WTC11 (cell line): ENCODE results near the gene PEAK3. TPM values are rescaled to one million over a fixed set of nuclear protein-coding genes. Genes with fewer than 3 reads are reported as not detected.

ENCODE experiments used
- ATAC-seq: fragments of 200-7000 bp; cut with Tn5 transposase; 2 replicates; pipeline ENCODE4 v1.10.0; 2021; ENCODE audit warnings: mild to moderate bottlenecking, moderate library complexity
- CTCF ChIA-PET: fragments of 300-600 bp; sonication (Branson Sonifier 250); formaldehyde crosslinking; loops from one replicate; lab custom pipeline; 2021; ENCODE audit warnings: antibody characterized with exemption; lab: Charles Lee
- POLR2A ChIA-PET: fragments of 350-600 bp; sonication (Branson Sonifier 250); formaldehyde crosslinking; loops from one replicate; lab custom pipeline; 2021; ENCODE audit warnings: antibody characterized with exemption; lab: Charles Lee
- DNase-seq: peaks from one replicate; pipeline ENCODE4 v3.0.0; 2021; ENCODE audit warnings: low spot score
- H3K27ac Mint-ChIP-seq: 2 replicates; pipeline ENCODE4 v1.8.0; 2021; ENCODE audit warnings: mixed read lengths
- H3K27me3 Mint-ChIP-seq: 2 replicates; pipeline ENCODE4 v1.8.0; 2021; ENCODE audit warnings: low read depth, mild to moderate bottlenecking, moderate library complexity, mixed read lengths
- H3K36me3 Mint-ChIP-seq: 2 replicates; pipeline ENCODE4 v1.8.0; 2021; ENCODE audit warnings: mixed read lengths
- H3K4me1 Mint-ChIP-seq: 2 replicates; pipeline ENCODE4 v1.8.0; 2022; ENCODE audit warnings: mixed read lengths
- H3K4me3 Mint-ChIP-seq: 2 replicates; pipeline ENCODE4 v1.8.0; 2021; ENCODE audit warnings: mild to moderate bottlenecking, moderate library complexity, mixed read lengths
- H3K9me3 Mint-ChIP-seq: 2 replicates; pipeline ENCODE4 v1.8.0; 2021; ENCODE audit warnings: mixed read lengths
- ATF2 ChIP-seq: sonication (generic); formaldehyde crosslinking; IDR thresholded peaks from 2 replicates; pipeline ENCODE4 v1.8.1; 2022; ENCODE audit warnings: low read depth, missing genetic modification reagents, borderline replicate concordance
- ATF3 ChIP-seq: sonication (generic); formaldehyde crosslinking; conservative IDR thresholded peaks from 2 replicates; pipeline ENCODE4 v1.8.1; 2022; ENCODE audit warnings: mild to moderate bottlenecking, missing genetic modification reagents
- CBFB ChIP-seq: sonication (generic); formaldehyde crosslinking; IDR thresholded peaks from 2 replicates; pipeline ENCODE4 v1.8.1; 2022; ENCODE audit warnings: mild to moderate bottlenecking, low read depth, missing genetic modification reagents
- CREB1 ChIP-seq: sonication (generic); formaldehyde crosslinking; IDR thresholded peaks from 2 replicates; pipeline ENCODE4 v1.8.0; 2023; ENCODE audit warnings: mild to moderate bottlenecking, missing genetic modification reagents
- CREM ChIP-seq: sonication (generic); formaldehyde crosslinking; IDR thresholded peaks from 2 replicates; pipeline ENCODE4 v1.8.1; 2022; ENCODE audit warnings: mild to moderate bottlenecking, missing genetic modification reagents, moderate library complexity
- CTCF ChIP-seq: fragments of 200-600 bp; IDR thresholded peaks from 2 replicates; pipeline ENCODE4 v1.8.0; 2022; ENCODE audit warnings: antibody characterized with exemption
- E2F5 ChIP-seq: sonication (generic); formaldehyde crosslinking; IDR thresholded peaks from 2 replicates; pipeline ENCODE4 v1.8.1; 2022; ENCODE audit warnings: mild to moderate bottlenecking, moderate library complexity, missing genetic modification reagents
- EMX1 ChIP-seq: fragments of 250-450 bp; sonication (Bioruptor Pico); IDR thresholded peaks from 2 replicates; pipeline ENCODE4 v1.8.0; 2021; ENCODE audit warnings: mild to moderate bottlenecking
- FOXJ3 ChIP-seq: sonication (generic); formaldehyde crosslinking; IDR thresholded peaks from 2 replicates; pipeline ENCODE4 v1.9.0; 2021; ENCODE audit warnings: missing genetic modification reagents, mild to moderate bottlenecking, borderline replicate concordance
- GTF2I ChIP-seq: fragments of 250-450 bp; sonication (Bioruptor Pico); conservative IDR thresholded peaks from 2 replicates; pipeline ENCODE4 v1.4.0; 2021; ENCODE audit warnings: mild to moderate bottlenecking
- HMGXB4 ChIP-seq: sonication (generic); formaldehyde crosslinking; IDR thresholded peaks from 2 replicates; pipeline ENCODE4 v1.8.1; 2023; ENCODE audit warnings: mild to moderate bottlenecking, moderate library complexity, missing genetic modification reagents
- KAT7 ChIP-seq: sonication (generic); formaldehyde crosslinking; IDR thresholded peaks from 2 replicates; pipeline ENCODE4 v1.8.1; 2023; ENCODE audit warnings: missing genetic modification reagents, mild to moderate bottlenecking, borderline replicate concordance
- MXD4 ChIP-seq: fragments of 250-450 bp; sonication (Bioruptor Pico); IDR thresholded peaks from 2 replicates; pipeline ENCODE4 v1.8.0; 2021; ENCODE audit warnings: mild to moderate bottlenecking, moderate library complexity, borderline replicate concordance
- MYBL2 ChIP-seq: sonication (generic); formaldehyde crosslinking; IDR thresholded peaks from 2 replicates; pipeline ENCODE4 v1.8.1; 2023; ENCODE audit warnings: mild to moderate bottlenecking, moderate library complexity, missing genetic modification reagents
- NFE2L1 ChIP-seq: sonication (generic); formaldehyde crosslinking; IDR thresholded peaks from 2 replicates; pipeline ENCODE4 v1.8.1; 2023; ENCODE audit warnings: missing genetic modification reagents
- NR1H2 ChIP-seq: sonication (generic); formaldehyde crosslinking; IDR thresholded peaks from 2 replicates; pipeline ENCODE4 v1.9.0; 2021; ENCODE audit warnings: mild to moderate bottlenecking, moderate library complexity, missing genetic modification reagents
- RORB ChIP-seq: fragments of 250-450 bp; sonication (Bioruptor Pico); IDR thresholded peaks from 2 replicates; pipeline ENCODE4 v1.9.0; 2021; ENCODE audit warnings: mild to moderate bottlenecking
- SMAD3 ChIP-seq: sonication (generic); formaldehyde crosslinking; IDR thresholded peaks from 2 replicates; pipeline ENCODE4 v1.8.0; 2022; ENCODE audit warnings: missing genetic modification reagents, mild to moderate bottlenecking, borderline replicate concordance
- SP1 ChIP-seq: sonication (generic); formaldehyde crosslinking; conservative IDR thresholded peaks from 2 replicates; pipeline ENCODE4 v1.8.1; 2022; ENCODE audit warnings: missing genetic modification reagents
- TP53 ChIP-seq: sonication (generic); formaldehyde crosslinking; IDR thresholded peaks from 2 replicates; pipeline ENCODE4 v1.8.1; 2023; ENCODE audit warnings: mild to moderate bottlenecking, missing genetic modification reagents
- USF1 ChIP-seq: sonication (generic); formaldehyde crosslinking; IDR thresholded peaks from 2 replicates; pipeline ENCODE4 v1.8.0; 2022; ENCODE audit warnings: mild to moderate bottlenecking, missing genetic modification reagents
- ZNF263 ChIP-seq: sonication (generic); formaldehyde crosslinking; IDR thresholded peaks from 2 replicates; pipeline ENCODE4 v1.8.1; 2022; ENCODE audit warnings: low read depth, mild to moderate bottlenecking, moderate library complexity, missing genetic modification reagents
- ZNF416 ChIP-seq: fragments of 250-450 bp; sonication (Bioruptor Pico); IDR thresholded peaks from 2 replicates; pipeline ENCODE4 v1.9.0; 2021; ENCODE audit warnings: mild to moderate bottlenecking, inconsistent platforms
- total RNA-seq: library from RNA; stranded (reverse); gene quantifications from 3 replicates; pipeline ENCODE4 v1.2.3, GENCODE V29; 2021
- TF ChIP-seq, protein P1 (sequence below): sonication (generic); formaldehyde crosslinking; conservative IDR thresholded peaks from 2 replicates; pipeline ENCODE4 v1.8.1; 2023; ENCODE audit warnings: mild to moderate bottlenecking, low read depth, missing genetic modification reagents, moderate library complexity
- TF ChIP-seq, protein P2 (sequence below): fragments of 250-450 bp; sonication (Bioruptor Pico); IDR thresholded peaks from 2 replicates; pipeline ENCODE4 v1.8.0; 2021; ENCODE audit warnings: mild to moderate bottlenecking

PEAK3 gene
- total RNA-seq, 1 experiment from 2014 or later = not detected

DNA sequence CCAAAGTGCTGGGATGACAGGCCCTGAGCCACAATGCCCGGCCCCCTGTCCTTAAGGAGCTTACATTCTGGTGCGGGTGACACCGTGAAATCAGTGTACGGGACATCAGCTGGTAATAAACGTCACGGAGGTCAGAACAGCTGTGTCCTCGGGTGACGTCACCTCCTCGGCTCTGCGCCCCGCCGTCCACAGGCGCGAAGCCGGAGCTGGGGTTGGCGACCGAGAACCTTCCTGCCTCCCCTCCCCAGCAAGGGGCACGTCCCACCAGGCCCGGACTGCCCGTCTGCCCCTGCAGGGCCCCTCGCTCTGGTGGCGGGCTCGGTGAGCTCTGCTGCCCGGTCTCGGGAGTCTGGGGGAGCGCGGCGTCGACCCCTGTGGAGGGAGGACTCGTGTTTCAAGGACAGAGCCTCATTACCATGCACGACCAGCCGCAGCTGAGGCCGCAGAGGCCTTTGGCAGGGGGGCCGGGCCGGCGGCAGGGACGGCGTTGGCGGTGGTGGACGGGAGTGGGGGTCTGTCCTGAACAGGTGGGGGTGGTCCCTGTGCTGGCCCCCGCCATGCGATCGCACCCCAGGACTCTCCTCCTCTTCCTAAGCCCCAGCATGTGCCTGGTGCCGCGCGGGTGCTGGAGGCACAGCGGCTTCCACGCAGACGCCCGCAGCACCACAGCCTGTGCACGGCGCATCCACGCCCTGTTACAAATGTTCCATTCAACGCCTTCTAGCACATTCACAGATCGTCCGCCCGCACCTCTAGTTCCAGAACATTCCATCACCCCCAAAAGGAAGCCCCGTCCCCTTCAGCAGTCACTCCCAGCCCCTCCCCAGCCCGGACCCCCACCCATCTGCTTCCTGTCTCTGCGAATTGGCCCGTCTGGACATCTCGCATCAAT, 20.6 kb upstream of the PEAK3 start:
- no peaks in the 10 kb centered on the region for H3K36me3 Mint-ChIP-seq
- POLR2A ChIA-PET = interaction anchor here (0.6 to 0.9 kb wide), 4 partner anchors 24 to 1725 kb away, joined by 4 to 8 read pairs (median 4); no protein-coding TSS in a partner anchor
- H3K4me1 Mint-ChIP-seq = peaks cover 5% of the 10 kb centered on the region
- no peak overlapping the region for H3K27ac Mint-ChIP-seq
- peak overlapping the region; percentile 25; the same call in 1 of the 2 replicates for H3K4me3 Mint-ChIP-seq
- peaks cover 10% of the 10 kb centered on the region for H3K27me3 Mint-ChIP-seq
- H3K9me3 Mint-ChIP-seq = no peaks in the 10 kb centered on the region
- DNase-seq (peak; percentile 72), ATAC-seq (peak; percentile 75)
- CTCF ChIA-PET = interaction anchor here (0.7 to 2.1 kb wide), 10 partner anchors 11 to 151 kb away, joined by 3 to 14 read pairs (median 5); partner anchors contain the start of gene PLEKHJ1
- no peak for TF ChIP-seq CBFB (CRISPR knock-in tag)
- TF ChIP-seq SP1 (CRISPR knock-in tag) = peak; percentile 52; the same call in 1 of the 2 replicates
- 0 out of 2 replicates have a peak, but pooled peaks have one; percentile 47 for TF ChIP-seq NFE2L1 (CRISPR knock-in tag)
- TF ChIP-seq SMAD3 = no peak
- TF ChIP-seq NR1H2 (CRISPR knock-in tag) = no peak
- TF ChIP-seq E2F5 (CRISPR knock-in tag) = 0 out of 2 replicates have a peak, but pooled peaks have one; percentile 63
- TF ChIP-seq HMGXB4 (CRISPR knock-in tag) = peak; percentile 40; the same call in 1 of the 2 replicates
- TF ChIP-seq MYBL2 (CRISPR knock-in tag) = 0 out of 2 replicates have a peak, but pooled peaks have one; percentile 56
- no peak for TF ChIP-seq ZNF263
- TF ChIP-seq MXD4 (CRISPR knock-in tag) = no peak
- TF ChIP-seq USF1 (CRISPR knock-in tag) = no peak
- TF ChIP-seq TP53 = 0 out of 2 replicates have a peak, but pooled peaks have one; percentile 40
- TF ChIP-seq CTCF = no peak
- TF ChIP-seq FOXJ3 = no peak
- TF ChIP-seq ZNF416 (CRISPR knock-in tag) = no peak
- no peak for TF ChIP-seq ATF3
- TF ChIP-seq CREM = 0 out of 2 replicates have a peak, but pooled peaks have one; percentile 53
- TF ChIP-seq, protein P1, sequence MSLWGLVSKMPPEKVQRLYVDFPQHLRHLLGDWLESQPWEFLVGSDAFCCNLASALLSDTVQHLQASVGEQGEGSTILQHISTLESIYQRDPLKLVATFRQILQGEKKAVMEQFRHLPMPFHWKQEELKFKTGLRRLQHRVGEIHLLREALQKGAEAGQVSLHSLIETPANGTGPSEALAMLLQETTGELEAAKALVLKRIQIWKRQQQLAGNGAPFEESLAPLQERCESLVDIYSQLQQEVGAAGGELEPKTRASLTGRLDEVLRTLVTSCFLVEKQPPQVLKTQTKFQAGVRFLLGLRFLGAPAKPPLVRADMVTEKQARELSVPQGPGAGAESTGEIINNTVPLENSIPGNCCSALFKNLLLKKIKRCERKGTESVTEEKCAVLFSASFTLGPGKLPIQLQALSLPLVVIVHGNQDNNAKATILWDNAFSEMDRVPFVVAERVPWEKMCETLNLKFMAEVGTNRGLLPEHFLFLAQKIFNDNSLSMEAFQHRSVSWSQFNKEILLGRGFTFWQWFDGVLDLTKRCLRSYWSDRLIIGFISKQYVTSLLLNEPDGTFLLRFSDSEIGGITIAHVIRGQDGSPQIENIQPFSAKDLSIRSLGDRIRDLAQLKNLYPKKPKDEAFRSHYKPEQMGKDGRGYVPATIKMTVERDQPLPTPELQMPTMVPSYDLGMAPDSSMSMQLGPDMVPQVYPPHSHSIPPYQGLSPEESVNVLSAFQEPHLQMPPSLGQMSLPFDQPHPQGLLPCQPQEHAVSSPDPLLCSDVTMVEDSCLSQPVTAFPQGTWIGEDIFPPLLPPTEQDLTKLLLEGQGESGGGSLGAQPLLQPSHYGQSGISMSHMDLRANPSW (CRISPR knock-in tag) = no peak
- 0 out of 2 replicates have a peak, but pooled peaks have one; percentile 14 for TF ChIP-seq CREB1 (CRISPR knock-in tag)
- TF ChIP-seq ATF2 (CRISPR knock-in tag) = 0 out of 2 replicates have a peak, but pooled peaks have one; percentile 31
- TF ChIP-seq EMX1 (CRISPR knock-in tag) = no peak
- TF ChIP-seq GTF2I (CRISPR knock-in tag) = no peak
- peak; percentile 64; the same call in 1 of the 2 replicates for TF ChIP-seq KAT7 (CRISPR knock-in tag)
- TF ChIP-seq RORB (CRISPR knock-in tag) = no peak
- TF ChIP-seq, protein P2, sequence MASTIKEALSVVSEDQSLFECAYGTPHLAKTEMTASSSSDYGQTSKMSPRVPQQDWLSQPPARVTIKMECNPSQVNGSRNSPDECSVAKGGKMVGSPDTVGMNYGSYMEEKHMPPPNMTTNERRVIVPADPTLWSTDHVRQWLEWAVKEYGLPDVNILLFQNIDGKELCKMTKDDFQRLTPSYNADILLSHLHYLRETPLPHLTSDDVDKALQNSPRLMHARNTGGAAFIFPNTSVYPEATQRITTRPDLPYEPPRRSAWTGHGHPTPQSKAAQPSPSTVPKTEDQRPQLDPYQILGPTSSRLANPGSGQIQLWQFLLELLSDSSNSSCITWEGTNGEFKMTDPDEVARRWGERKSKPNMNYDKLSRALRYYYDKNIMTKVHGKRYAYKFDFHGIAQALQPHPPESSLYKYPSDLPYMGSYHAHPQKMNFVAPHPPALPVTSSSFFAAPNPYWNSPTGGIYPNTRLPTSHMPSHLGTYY (CRISPR knock-in tag) = no peak
